VCaP (cell line): ENCODE data around the gene GATA5.

ENCODE experiments used
- H3K27ac ChIP-seq: fragments of 450-650 bp; 2 replicates; pipeline ENCODE4 v1.5.1; 2017
- TF ChIP-seq, protein P1 (sequence below): fragments of 450-650 bp; conservative IDR thresholded peaks from 2 replicates; pipeline ENCODE4 v1.5.1; 2017; ENCODE audit warnings: mild to moderate bottlenecking, moderate library complexity

Gene GATA5

DNA sequence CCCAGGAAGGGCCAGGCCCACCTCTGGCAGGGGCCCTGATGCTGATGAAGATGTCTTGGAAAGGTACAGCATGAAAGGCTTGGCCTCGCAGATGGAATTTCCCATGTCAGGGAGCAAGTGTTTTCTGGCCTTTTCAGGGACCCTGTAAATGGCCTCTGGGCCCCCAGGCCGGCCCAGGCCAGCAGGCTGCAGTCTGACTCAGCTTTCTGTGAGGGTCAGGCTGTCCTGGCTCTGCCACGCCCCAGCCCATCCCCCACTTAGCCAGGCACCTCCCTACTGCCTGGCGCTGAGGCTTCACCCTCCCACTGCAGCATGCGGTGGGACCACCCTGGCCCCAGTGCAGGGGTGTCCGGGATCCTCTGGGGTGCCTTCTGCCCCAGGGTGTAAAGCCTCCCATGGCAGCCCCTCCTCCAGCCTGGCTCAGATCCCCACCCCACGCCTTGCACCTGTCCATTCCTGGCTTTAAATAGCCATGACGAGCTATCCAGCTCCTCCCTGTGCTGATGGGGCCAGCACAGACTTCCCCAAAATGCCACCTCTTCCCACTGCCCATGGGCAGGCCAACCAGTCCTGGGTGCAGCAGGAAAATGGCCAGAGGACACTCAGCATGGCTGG lies 35.6 kb upstream of the GATA5 start:
- TF ChIP-seq, protein P1, sequence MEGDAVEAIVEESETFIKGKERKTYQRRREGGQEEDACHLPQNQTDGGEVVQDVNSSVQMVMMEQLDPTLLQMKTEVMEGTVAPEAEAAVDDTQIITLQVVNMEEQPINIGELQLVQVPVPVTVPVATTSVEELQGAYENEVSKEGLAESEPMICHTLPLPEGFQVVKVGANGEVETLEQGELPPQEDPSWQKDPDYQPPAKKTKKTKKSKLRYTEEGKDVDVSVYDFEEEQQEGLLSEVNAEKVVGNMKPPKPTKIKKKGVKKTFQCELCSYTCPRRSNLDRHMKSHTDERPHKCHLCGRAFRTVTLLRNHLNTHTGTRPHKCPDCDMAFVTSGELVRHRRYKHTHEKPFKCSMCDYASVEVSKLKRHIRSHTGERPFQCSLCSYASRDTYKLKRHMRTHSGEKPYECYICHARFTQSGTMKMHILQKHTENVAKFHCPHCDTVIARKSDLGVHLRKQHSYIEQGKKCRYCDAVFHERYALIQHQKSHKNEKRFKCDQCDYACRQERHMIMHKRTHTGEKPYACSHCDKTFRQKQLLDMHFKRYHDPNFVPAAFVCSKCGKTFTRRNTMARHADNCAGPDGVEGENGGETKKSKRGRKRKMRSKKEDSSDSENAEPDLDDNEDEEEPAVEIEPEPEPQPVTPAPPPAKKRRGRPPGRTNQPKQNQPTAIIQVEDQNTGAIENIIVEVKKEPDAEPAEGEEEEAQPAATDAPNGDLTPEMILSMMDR = no peak
- H3K27ac ChIP-seq = no peak overlapping the region

DNA sequence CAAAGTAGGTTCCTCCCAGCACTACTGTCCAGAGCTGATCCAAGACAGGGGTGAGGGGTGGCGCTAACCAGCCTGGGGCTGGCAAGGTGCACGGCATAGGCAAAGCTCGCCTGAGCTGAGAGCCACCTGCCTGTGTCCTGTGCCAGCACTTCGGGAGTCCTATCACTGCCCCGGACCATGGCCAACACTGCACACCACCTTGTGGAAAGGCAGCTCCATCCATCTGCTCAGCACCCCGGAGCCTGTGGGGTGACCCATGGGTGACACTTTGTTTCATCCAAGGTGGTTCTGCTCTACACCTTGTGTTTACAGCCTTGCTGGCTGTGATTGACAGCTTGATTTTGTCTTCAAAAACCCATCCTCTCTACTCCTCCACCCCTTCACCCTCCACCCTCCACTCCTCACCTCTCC lies 32.9 kb upstream of the GATA5 start:
- no peak overlapping the region for H3K27ac ChIP-seq
- TF ChIP-seq, protein P1 = no peak

DNA sequence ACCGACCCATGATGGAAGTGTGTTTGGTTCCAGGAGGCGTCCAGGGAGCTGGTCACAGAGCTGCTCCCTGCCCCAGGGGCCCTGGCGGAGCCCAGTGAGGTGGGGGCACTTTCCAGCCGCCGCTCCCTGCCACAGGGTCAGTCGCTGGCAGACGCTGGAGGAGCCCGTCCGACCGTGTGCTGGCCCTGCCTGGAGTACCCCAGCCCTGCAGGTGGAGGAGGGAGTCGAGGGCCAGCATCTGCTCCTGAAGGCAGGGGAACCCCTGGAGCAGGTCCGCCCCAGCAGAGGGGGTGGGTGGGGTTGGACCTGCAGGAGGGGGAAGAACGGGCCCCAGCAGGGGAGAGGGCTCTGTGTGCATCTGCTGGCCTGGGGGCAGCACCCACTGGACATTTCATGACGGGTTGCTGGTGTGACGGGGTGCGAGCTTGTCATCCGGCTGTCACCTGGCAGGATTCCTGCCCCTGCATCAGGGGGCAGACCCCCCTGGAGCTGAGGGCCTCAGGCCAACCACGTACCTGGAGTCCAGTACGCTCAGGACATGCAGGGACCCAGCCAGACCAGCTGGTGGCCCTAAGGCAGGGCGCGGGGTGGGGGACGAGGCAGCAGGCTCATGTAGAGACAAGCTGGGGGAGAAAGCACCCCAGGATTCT lies 32.3 kb upstream of the GATA5 start:
- TF ChIP-seq, protein P1 = no peak
- H3K27ac ChIP-seq = no peak overlapping the region

DNA sequence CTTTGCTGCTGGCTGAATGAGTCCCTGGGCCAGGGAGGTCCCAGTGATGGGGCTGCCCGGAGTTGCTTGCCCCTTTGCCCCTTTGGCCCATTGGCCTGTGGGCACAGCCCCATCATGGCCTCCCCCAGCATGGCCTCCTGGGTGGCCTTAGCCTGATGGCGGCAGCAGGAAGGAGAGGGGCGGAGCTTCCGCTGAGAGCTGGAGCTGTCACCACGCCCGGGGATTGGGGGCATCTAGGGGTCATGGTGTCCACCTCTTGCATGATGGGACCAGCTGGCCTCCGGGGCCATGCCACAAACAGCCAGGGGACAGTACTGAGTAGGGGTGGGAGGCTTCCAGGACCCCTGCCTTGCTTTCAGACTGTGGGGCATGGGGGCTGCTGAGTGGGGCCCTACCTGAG lies 31.5 kb upstream of the GATA5 start:
- TF ChIP-seq, protein P1 = no peak
- no peak overlapping the region for H3K27ac ChIP-seq

DNA sequence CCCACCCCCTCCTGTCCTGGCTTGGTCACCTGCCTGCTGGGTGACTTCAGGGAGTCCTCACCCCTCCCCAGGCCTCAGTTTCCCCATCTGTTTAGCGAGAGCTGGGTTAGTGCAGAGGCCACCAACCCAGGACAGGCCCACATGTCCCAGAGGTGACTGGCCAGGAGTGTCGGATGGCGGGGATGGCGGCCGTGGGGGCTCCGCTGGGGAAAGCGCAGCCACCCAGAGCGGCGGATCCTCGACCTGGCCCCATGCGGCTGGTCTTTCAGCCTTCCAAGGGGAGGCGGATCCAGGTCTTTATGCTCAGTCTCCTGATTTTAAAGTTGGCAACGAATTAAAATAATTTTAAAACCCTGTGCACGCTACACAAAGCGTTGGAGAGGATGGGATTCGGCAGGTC lies 31.0 kb upstream of the GATA5 start:
- H3K27ac ChIP-seq = no peak overlapping the region
- TF ChIP-seq, protein P1 = no peak

DNA sequence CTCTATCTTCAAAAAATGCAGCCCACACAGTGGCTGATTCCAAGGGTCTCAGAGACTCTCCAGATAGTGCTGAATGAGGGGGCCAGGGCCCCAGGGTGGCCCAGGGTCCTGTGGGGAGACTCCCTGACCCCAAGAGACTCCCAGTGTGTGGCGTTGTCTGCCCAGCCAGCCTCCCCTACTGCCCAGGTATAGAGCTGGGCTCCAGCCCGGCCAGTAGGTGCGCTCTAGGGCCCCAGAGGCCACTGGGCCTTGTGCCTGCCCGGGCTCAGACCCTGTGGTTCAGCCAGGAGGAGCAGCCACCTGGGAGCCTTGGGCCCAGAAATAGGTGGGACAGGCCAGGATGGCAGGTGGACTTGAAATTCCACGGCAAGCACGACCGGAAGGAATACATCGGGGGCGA lies 30.3 kb upstream of the GATA5 start:
- TF ChIP-seq, protein P1 = no peak
- no peak overlapping the region for H3K27ac ChIP-seq

DNA sequence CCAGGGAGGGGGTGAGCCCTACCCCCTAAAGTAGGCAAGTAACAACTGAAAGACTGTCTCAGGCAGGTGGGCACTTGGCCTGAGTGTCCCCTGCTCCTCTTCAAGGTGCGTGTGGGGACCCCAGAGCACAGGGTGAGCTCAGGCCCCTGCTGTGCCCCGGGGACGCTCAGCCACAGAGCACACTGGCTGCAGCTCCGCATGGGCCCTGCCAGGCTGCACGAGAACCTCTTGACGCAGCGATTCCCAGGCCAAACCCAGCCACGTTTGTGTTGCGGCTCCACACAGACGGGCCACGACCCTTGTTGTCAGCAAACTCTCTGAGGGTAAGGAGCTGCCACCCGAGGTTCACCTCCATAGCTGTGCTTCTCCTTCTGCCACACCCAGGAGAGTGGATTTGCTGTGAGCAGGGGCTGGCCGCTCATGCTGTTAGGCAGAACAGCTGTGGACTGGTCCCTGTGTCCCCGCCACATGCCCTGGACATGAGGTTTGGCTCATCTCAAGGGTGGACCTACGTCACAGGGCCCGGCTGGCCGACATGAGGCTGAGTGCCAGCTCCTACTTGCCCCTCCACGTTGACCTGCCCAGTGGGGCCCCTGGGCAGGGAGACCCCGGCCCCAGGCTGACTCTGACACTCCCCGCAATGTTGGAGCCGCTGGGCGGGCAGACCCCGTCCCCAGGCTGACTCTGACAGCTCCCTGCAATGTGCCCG lies 29.7 kb upstream of the GATA5 start:
- TF ChIP-seq, protein P1 = no peak
- H3K27ac ChIP-seq = no peak overlapping the region
